Osteocyte (in vitro differentiated cells): Measurements from ENCODE around the gene SECISBP2. TPM values are rescaled to one million over a fixed set of nuclear protein-coding genes. Genes with fewer than 3 reads are reported as not detected.
"Not testable (repeated sequence)": the region's sequence is repeated elsewhere in the genome, so short reads cannot be mapped to it uniquely, and the experiment has no call there.

Experiments
- DNase-seq: peaks from one replicate; pipeline ENCODE4 v3.0.0; 2021; ENCODE audit warnings: mixed read lengths; ENCODE audit not compliant: unreplicated experiment; ENCODE audit errors: extremely low spot score
- H3K27ac Mint-ChIP-seq: one replicate; pipeline ENCODE4 v1.8.0; 2021; ENCODE audit warnings: mild to moderate bottlenecking, mixed read lengths; ENCODE audit not compliant: unreplicated experiment
- H3K27me3 Mint-ChIP-seq: one replicate; pipeline ENCODE4 v1.8.0; 2021; ENCODE audit warnings: mixed read lengths; ENCODE audit not compliant: unreplicated experiment
- H3K36me3 Mint-ChIP-seq: one replicate; pipeline ENCODE4 v1.8.0; 2021; ENCODE audit warnings: mixed read lengths; ENCODE audit not compliant: unreplicated experiment
- H3K4me1 Mint-ChIP-seq: one replicate; pipeline ENCODE4 v1.8.0; 2021; ENCODE audit warnings: mixed read lengths; ENCODE audit not compliant: unreplicated experiment
- H3K4me3 Mint-ChIP-seq: one replicate; pipeline ENCODE4 v1.8.0; 2021; ENCODE audit warnings: mild to moderate bottlenecking, moderate library complexity, mixed read lengths; ENCODE audit not compliant: unreplicated experiment
- H3K9me3 Mint-ChIP-seq: one replicate; pipeline ENCODE4 v1.8.0; 2021; ENCODE audit warnings: mixed read lengths; ENCODE audit not compliant: unreplicated experiment
- CTCF ChIP-seq: fragments of 200-600 bp; sonication (generic); IDR thresholded peaks from 2 replicates; pipeline ENCODE4 v1.5.0; 2021; ENCODE audit warnings: antibody characterized with exemption, mild to moderate bottlenecking, moderate library complexity
- total RNA-seq: library from RNA; stranded (reverse); gene quantifications from 2 replicates; pipeline ENCODE4 v1.2.1, GENCODE V29; 2021

Gene SECISBP2
- total RNA-seq, 1 donor from 2014 or later: 31.5 TPM

- no peak overlapping the region for H3K4me3 Mint-ChIP-seq
- H3K9me3 Mint-ChIP-seq: peaks cover 19% of the 10 kb centered on the region
- no peaks in the 10 kb centered on the region for H3K27me3 Mint-ChIP-seq
- H3K27ac Mint-ChIP-seq: no peak overlapping the region
- no peak for TF ChIP-seq CTCF
- DNase-seq: no peak
- no peaks in the 10 kb centered on the region for H3K4me1 Mint-ChIP-seq
- peaks cover 2% of the 10 kb centered on the region for H3K36me3 Mint-ChIP-seq
Observed at GRCh38 chr9:89277043-89277442, 41.3 kb upstream of the SECISBP2 start.

GRCh38 chr9:89277454-89277853 is 40.8 kb upstream of the SECISBP2 start:
- no peaks in the 10 kb centered on the region for H3K4me1 Mint-ChIP-seq
- peaks cover 2% of the 10 kb centered on the region for H3K36me3 Mint-ChIP-seq
- H3K27ac Mint-ChIP-seq: no peak overlapping the region
- no peak for DNase-seq
- H3K9me3 Mint-ChIP-seq: peaks cover 19% of the 10 kb centered on the region
- no peaks in the 10 kb centered on the region for H3K27me3 Mint-ChIP-seq
- no peak for TF ChIP-seq CTCF
- H3K4me3 Mint-ChIP-seq: no peak overlapping the region

GRCh38 chr9:89278551-89278950 is 39.7 kb upstream of the SECISBP2 start:
- no peak for DNase-seq
- Mint-ChIP-seq H3K36me3 (peaks cover 2% of the 10 kb centered on the region), H3K27ac (no peak overlapping the region), H3K4me1 (no peaks in the 10 kb centered on the region), H3K9me3 (peaks cover 10% of the 10 kb centered on the region), H3K4me3 (no peak overlapping the region), H3K27me3 (no peaks in the 10 kb centered on the region)
- no peak for TF ChIP-seq CTCF

GRCh38 chr9:89278997-89279739 is 39.1 kb upstream of the SECISBP2 start:
- H3K4me1 Mint-ChIP-seq: no peaks in the 10 kb centered on the region
- H3K27ac Mint-ChIP-seq: no peak overlapping the region
- H3K27me3 Mint-ChIP-seq: no peaks in the 10 kb centered on the region
- DNase-seq: no peak
- TF ChIP-seq CTCF: peak; percentile 65
- peaks cover 4% of the 10 kb centered on the region for H3K9me3 Mint-ChIP-seq
- no peak overlapping the region for H3K4me3 Mint-ChIP-seq
- no peaks in the 10 kb centered on the region for H3K36me3 Mint-ChIP-seq

GRCh38 chr9:89281106-89281505 is 37.2 kb upstream of the SECISBP2 start:
- no peaks in the 10 kb centered on the region for H3K9me3 Mint-ChIP-seq
- H3K4me3 Mint-ChIP-seq: no peak overlapping the region
- no peaks in the 10 kb centered on the region for H3K4me1 Mint-ChIP-seq
- no peak for TF ChIP-seq CTCF
- H3K36me3 Mint-ChIP-seq: no peaks in the 10 kb centered on the region
- H3K27me3 Mint-ChIP-seq: no peaks in the 10 kb centered on the region
- no peak for DNase-seq
- H3K27ac Mint-ChIP-seq: no peak overlapping the region

- H3K4me1 Mint-ChIP-seq, H3K36me3 Mint-ChIP-seq, H3K27ac Mint-ChIP-seq, H3K27me3 Mint-ChIP-seq, H3K4me3 Mint-ChIP-seq, H3K9me3 Mint-ChIP-seq, DNase-seq: not testable (repeated sequence)
Observed at GRCh38 chr9:89282248-89282968, 35.9 kb upstream of the SECISBP2 start.
